GM23338 (cell line): Measurements from ENCODE around the gene ELOF1. TPM values are rescaled to one million over a fixed set of nuclear protein-coding genes. Genes with fewer than 3 reads are reported as not detected.
A peak's percentile ranks its signal among the peaks of the same experiment; 100 is the strongest.

ENCODE experiments used
- ATAC-seq: fragments of 200-7000 bp; cut with Tn5 transposase; 3 replicates; pipeline ENCODE4 v1.9.1; 2020
- DNase-seq: peaks from one replicate; pipeline ENCODE4 v3.0.0-alpha.2; 2015; ENCODE audit warnings: low spot score
- H2AFZ ChIP-seq: fragments of 200-600 bp; sonication (generic); 2 replicates; pipeline ENCODE4 v1.8.0; 2016; ENCODE audit warnings: antibody characterized with exemption, mild to moderate bottlenecking, moderate library complexity
- H3F3A ChIP-seq: fragments of 200-600 bp; sonication (generic); replicated peaks from 2 replicates; pipeline ENCODE4 v1.8.0; 2017; ENCODE audit warnings: antibody characterized with exemption, mixed run types, low read depth
- H3K27ac ChIP-seq: fragments of 200-600 bp; sonication (generic); 2 replicates; pipeline ENCODE4 v1.6.1; 2016; ENCODE audit warnings: low read depth
- H3K27me3 ChIP-seq: fragments of 200-600 bp; sonication (generic); 2 replicates; pipeline ENCODE4 v1.8.0; 2016; ENCODE audit warnings: mild to moderate bottlenecking, mixed run types, moderate library complexity; ENCODE audit not compliant: insufficient read depth
- H3K36me3 ChIP-seq: fragments of 200-600 bp; sonication (generic); 2 replicates; pipeline ENCODE4 v1.8.0; 2016; ENCODE audit warnings: mild to moderate bottlenecking; ENCODE audit not compliant: insufficient read depth
- H3K4me1 ChIP-seq: fragments of 200-600 bp; sonication (generic); 2 replicates; pipeline ENCODE4 v1.8.0; 2016; ENCODE audit warnings: mild to moderate bottlenecking, moderate library complexity; ENCODE audit not compliant: insufficient read depth
- H3K4me2 ChIP-seq: fragments of 200-600 bp; sonication (generic); 2 replicates; pipeline ENCODE4 v1.7.1; 2017; ENCODE audit warnings: mixed run types
- H3K4me3 ChIP-seq: fragments of 200-600 bp; sonication (generic); 2 replicates; pipeline ENCODE4 v1.6.1; 2016; ENCODE audit warnings: mixed run types
- H3K79me2 ChIP-seq: fragments of 200-600 bp; sonication (generic); replicated peaks from 2 replicates; pipeline ENCODE4 v1.8.0; 2017; ENCODE audit warnings: mild to moderate bottlenecking; ENCODE audit not compliant: insufficient read depth
- H3K9me2 ChIP-seq: fragments of 200-600 bp; sonication (generic); 2 replicates; pipeline ENCODE4 v1.8.0; 2017; ENCODE audit not compliant: insufficient read depth
- H4K20me1 ChIP-seq: fragments of 200-600 bp; sonication (generic); replicated peaks from 2 replicates; pipeline ENCODE4 v1.8.0; 2017; ENCODE audit warnings: mild to moderate bottlenecking; ENCODE audit not compliant: insufficient read depth
- H3K27ac Mint-ChIP-seq: 2 replicates; pipeline ENCODE4 v1.8.0; 2020; ENCODE audit warnings: inconsistent platforms, mild to moderate bottlenecking, moderate library complexity, mixed read lengths
- H3K27me3 Mint-ChIP-seq: 3 replicates; pipeline ENCODE4 v1.8.0; 2022; ENCODE audit warnings: low read depth, mild to moderate bottlenecking, moderate library complexity, mixed read lengths, inconsistent platforms; ENCODE audit not compliant: insufficient read depth, poor library complexity
- H3K36me3 Mint-ChIP-seq: 3 replicates; pipeline ENCODE4 v1.8.0; 2021; ENCODE audit warnings: low read depth, mild to moderate bottlenecking, inconsistent platforms, moderate library complexity, mixed read lengths
- H3K4me1 Mint-ChIP-seq: 3 replicates; pipeline ENCODE4 v1.8.0; 2020; ENCODE audit warnings: mild to moderate bottlenecking, inconsistent platforms, mixed read lengths
- H3K4me3 Mint-ChIP-seq: 3 replicates; pipeline ENCODE4 v1.8.0; 2021; ENCODE audit warnings: moderate library complexity, mild to moderate bottlenecking, inconsistent platforms, mixed read lengths
- H3K9me3 Mint-ChIP-seq: 3 replicates; pipeline ENCODE4 v1.8.0; 2020; ENCODE audit warnings: moderate library complexity, mild to moderate bottlenecking, inconsistent platforms, mixed read lengths
- CREB1 ChIP-seq: fragments of 250-450 bp; sonication (Bioruptor Pico); IDR thresholded peaks from 2 replicates; pipeline ENCODE4 v1.5.0; 2020; ENCODE audit warnings: low read depth, mild to moderate bottlenecking, moderate library complexity
- CTCF ChIP-seq, 2 experiments: fragments of 200-600 bp in 1 of 2; sonication (generic) in 1 of 2; conservative IDR thresholded peaks; 2 replicates each; pipeline versions ENCODE4 v1.5.1 to v1.6.1; 2016 to 2017; ENCODE audit warnings: antibody characterized with exemption in 2 of 2, low read depth in 2 of 2, mild to moderate bottlenecking in 2 of 2, moderate library complexity in 1 of 2
- EZH2 ChIP-seq: fragments of 200-600 bp; sonication (generic); IDR thresholded peaks from one replicate; pipeline ENCODE4 v1.8.0; 2017; ENCODE audit warnings: antibody characterized with exemption, mild to moderate bottlenecking, low read depth; ENCODE audit not compliant: unreplicated experiment
- EZH2phosphoT487 ChIP-seq: fragments of 200-600 bp; sonication (generic); IDR thresholded peaks from one replicate; pipeline ENCODE4 v1.8.1; 2018; ENCODE audit warnings: antibody characterized with exemption; ENCODE audit not compliant: unreplicated experiment
- JUNB ChIP-seq: IDR thresholded peaks from one replicate; pipeline ENCODE4 v1.6.1; 2016; ENCODE audit warnings: antibody characterized with exemption; ENCODE audit not compliant: unreplicated experiment
- NANOG ChIP-seq: IDR thresholded peaks from 2 replicates; pipeline ENCODE4 v1.6.1; 2016; ENCODE audit warnings: antibody characterized with exemption, borderline replicate concordance
- POLR2AphosphoS5 ChIP-seq: IDR thresholded peaks from 2 replicates; pipeline ENCODE4 v1.6.1; 2016; ENCODE audit warnings: antibody characterized with exemption, low read depth
- REST ChIP-seq: IDR thresholded peaks from one replicate; pipeline ENCODE4 v1.6.1; 2018; ENCODE audit warnings: antibody characterized with exemption; ENCODE audit not compliant: unreplicated experiment
- STAT1 ChIP-seq: IDR thresholded peaks from one replicate; pipeline ENCODE4 v1.6.1; 2016; ENCODE audit warnings: antibody characterized with exemption; ENCODE audit not compliant: unreplicated experiment
- ZNF331 ChIP-seq: fragments of 250-450 bp; sonication (Bioruptor Pico); IDR thresholded peaks from 2 replicates; pipeline ENCODE4 v1.5.0; 2020; ENCODE audit warnings: low read depth, mild to moderate bottlenecking, moderate library complexity
- polyA plus RNA-seq: library from polyadenylated mRNA; unstranded; fragments of >200 nt; fragmentation: Nextera tagmentation; extraction: Ambion mirVana; gene quantifications from 2 replicates; pipeline ENCODE4 v1.2.1, GENCODE V29; 2016
- total RNA-seq: library from RNA; depleted of rRNA; stranded (reverse); fragments of >200 nt; shearing (Covaris generic); gene quantifications from 2 replicates; pipeline ENCODE4 v1.2.3, GENCODE V29; 2014

ELOF1 gene
- total and polyA plus RNA-seq, 2 experiments from 2014 or later, result 73.3 to 103 TPM

GRCh38 chr19:11597202-11598102, 38.4 kb upstream of the ELOF1 start, which contains the start of gene ZNF627 (continued):
- peak; percentile 26 for TF ChIP-seq REST

GRCh38 chr19:11596156-11596555, 37.1 kb upstream of the ELOF1 start:
- Histone ChIP-seq H3F3A (no peaks in the 10 kb centered on the region; the same call in 1 of the 2 replicates), H2AFZ (no peak overlapping the region), H3K27ac (no peak overlapping the region), H4K20me1 (peaks cover 11% of the 10 kb centered on the region), H3K4me1 (peaks cover 3% of the 10 kb centered on the region; the same call in 1 of the 2 replicates), H3K4me3 (no peak overlapping the region), H3K4me2 (no peak overlapping the region), H3K9me2 (no peaks in the 10 kb centered on the region), H3K79me2 (peaks cover 36% of the 10 kb centered on the region), H3K27me3 (no peaks in the 10 kb centered on the region), H3K36me3 (peaks cover 9% of the 10 kb centered on the region)
- DNase-seq (no peak), ATAC-seq (no peak)
- Mint-ChIP-seq H3K27me3 (peaks cover 4% of the 10 kb centered on the region), H3K9me3 (no peaks in the 10 kb centered on the region; the same call in 2 of the 3 replicates), H3K36me3 (peaks cover 33% of the 10 kb centered on the region), H3K27ac (peak overlapping the region; percentile 98; the same call in 1 of the 2 replicates), H3K4me1 (peaks cover 8% of the 10 kb centered on the region; the same call in 2 of the 3 replicates), H3K4me3 (peak overlapping the region; percentile 24; the same call in 1 of the 3 replicates)
- TF ChIP-seq CREB1, result no peak
- no peak for TF ChIP-seq NANOG
- no peak for TF ChIP-seq POLR2AphosphoS5
- TF ChIP-seq EZH2phosphoT487, result no peak
- TF ChIP-seq JUNB, result no peak
- no peak for TF ChIP-seq STAT1
- TF ChIP-seq REST, result no peak
- TF ChIP-seq ZNF331 (CRISPR knock-in tag), result no peak
- TF ChIP-seq EZH2, result no peak
- TF ChIP-seq CTCF (conservative IDR thresholded peaks at IDR 0.05; ENCODE audit: low read depth in 2 of 2), result no peak
